Gastroesophageal sphincter (tissue), 4 donors: ENCODE measurements around the gene AURKAIP1. TPM values are rescaled to one million over a fixed set of nuclear protein-coding genes. Genes with fewer than 3 reads are reported as not detected.

Experiments used
- ATAC-seq: fragments of 150-250 bp; one replicate; pipeline ENCODE4 v1.9.1; 2016; ENCODE audit warnings: mild to moderate bottlenecking, moderate library complexity
- H3K27ac ChIP-seq, 4 donors: fragments of 200-600 bp; sonication (generic) in 3 of 4; 1 replicate in 3 of 4; 2 replicates in 1 of 4; pipeline ENCODE4 v1.5.1; 2016 to 2019
- H3K27me3 ChIP-seq: fragments of 200-600 bp; sonication (generic); one replicate; pipeline ENCODE4 v1.5.1; 2019
- H3K36me3 ChIP-seq, 2 donors: fragments of 200-600 bp; sonication (generic); one replicate each; pipeline ENCODE4 v1.5.1; 2019; ENCODE audit warnings: control low read depth in 1 of 2
- H3K4me1 ChIP-seq, 3 donors: fragments of 200-600 bp; sonication (generic); 1 replicate in 2 of 3; 2 replicates in 1 of 3; pipeline ENCODE4 v1.5.1; 2016 to 2019; ENCODE audit warnings: control low read depth in 2 of 3
- H3K4me3 ChIP-seq, 2 donors: fragments of 200-600 bp; sonication (generic); one replicate each; pipeline ENCODE4 v1.5.1; 2019; ENCODE audit warnings: mild to moderate bottlenecking in 1 of 2, moderate library complexity in 1 of 2
- H3K9me3 ChIP-seq, 3 donors: fragments of 200-600 bp; sonication (generic); one replicate each; pipeline ENCODE4 v1.5.1; 2017 to 2019; ENCODE audit warnings: control low read depth in 2 of 3
- CTCF ChIP-seq, 4 experiments: fragments of 200-600 bp in 2 of 4; fragments of 450-650 bp in 2 of 4; sonication (generic) in 1 of 4; IDR thresholded peaks; one replicate each; pipeline ENCODE4 v1.5.1; 2017 to 2019; ENCODE audit warnings: antibody characterized with exemption in 4 of 4, mild to moderate bottlenecking in 2 of 4, moderate library complexity in 2 of 4
- EP300 ChIP-seq: sonication (generic); formaldehyde crosslinking; IDR thresholded peaks from one replicate; pipeline ENCODE4 v1.6.1; 2017; ENCODE audit warnings: antibody characterized with exemption, mild to moderate bottlenecking
- POLR2A ChIP-seq, 2 donors: fragments of 450-650 bp; IDR thresholded peaks; one replicate each; pipeline ENCODE4 v1.6.1; 2017; ENCODE audit warnings: antibody characterized with exemption in 2 of 2, mild to moderate bottlenecking in 2 of 2, moderate library complexity in 1 of 2
- POLR2AphosphoS5 ChIP-seq: sonication (generic); formaldehyde crosslinking; IDR thresholded peaks from one replicate; pipeline ENCODE4 v1.6.1; 2017; ENCODE audit warnings: antibody characterized with exemption
- WGBS, 2 donors: methylation state at CpG; one replicate each; pipeline ENCODE4 v1.1.5; 2018; ENCODE audit warnings: low coverage in 1 of 2; 5-methylcytosine and 5-hydroxymethylcytosine counted together
- total RNA-seq, 4 donors: library from RNA; depleted of rRNA; stranded (reverse); fragments of >200 nt; gene quantifications; one replicate each; pipeline ENCODE4 v1.1.0, GENCODE V29; 2016

AURKAIP1 gene
- total RNA-seq, 4 donors from 2014 or later, result 103 to 138 (median 108) TPM

- TF ChIP-seq CTCF (IDR thresholded peaks at IDR 0.05) (no peak), EP300 (no peak), POLR2A (IDR thresholded peaks at IDR 0.05) (peak in 1 of 2 donors; percentile 30), POLR2AphosphoS5 (peak; percentile 28)
- peak; percentile 78 for ATAC-seq
- Histone ChIP-seq H3K9me3 (no peaks in the 10 kb centered on the region), H3K4me1 (peaks cover 0 to 85% (median 20%) of the 10 kb centered on the region in 3 donors), H3K27me3 (peaks cover 60% of the 10 kb centered on the region), H3K27ac (peak within 1 kb of the TSS; percentile 41 to 92 (median 88)), H3K4me3 (peak within 1 kb of the TSS; percentile 28 to 63), H3K36me3 (peaks cover 0 to 10% of the 10 kb centered on the region in 2 donors)
- WGBS, 2 donors, result 46% methylated on average over 2 of the region's 29 CpGs; no CpG with 5 or more reads in 1 of the 2 donors
These were observed 16.4 kb downstream of the AURKAIP1 start, which contains the start of gene MXRA8 for GRCh38 chr1:1358433-1359271. MXRA8 (minus strand) TSS chr1:1358555; CDS start chr1:1358504, 51 bp downstream.

GRCh38 chr1:1357871-1358432, 17.1 kb downstream of the AURKAIP1 start:
- TF ChIP-seq POLR2AphosphoS5 (no peak), CTCF (IDR thresholded peaks at IDR 0.05) (no peak), POLR2A (IDR thresholded peaks at IDR 0.05) (no peak), EP300 (no peak)
- ATAC-seq, result no peak
- H3K4me3 ChIP-seq, result peak overlapping the region; percentile 28 to 63
- whole genome bisulfite sequencing, 2 donors, result 11% methylated on average over 7 of the region's 18 CpGs; no CpG with 5 or more reads in 1 of the 2 donors
- peaks cover 0 to 17% of the 10 kb centered on the region in 2 donors for H3K36me3 ChIP-seq
- H3K9me3 ChIP-seq, result no peaks in the 10 kb centered on the region
- H3K4me1 ChIP-seq, result peaks cover 0 to 92% (median 27%) of the 10 kb centered on the region in 3 donors
- peak overlapping the region; percentile 41 to 92 (median 88) for H3K27ac ChIP-seq
- peaks cover 67% of the 10 kb centered on the region for H3K27me3 ChIP-seq

GRCh38 chr1:1356796-1357401, 18.1 kb downstream of the AURKAIP1 start:
- 16 to 34% methylated on average over 10 of the region's 26 CpGs for WGBS, 2 donors
- H3K4me3 ChIP-seq, result peak overlapping the region; percentile 28 to 63
- ATAC-seq, result no peak
- no peaks in the 10 kb centered on the region for H3K9me3 ChIP-seq
- H3K27me3 ChIP-seq, result peaks cover 68% of the 10 kb centered on the region
- TF ChIP-seq POLR2A (IDR thresholded peaks at IDR 0.05) (no peak), EP300 (no peak), CTCF (IDR thresholded peaks at IDR 0.05) (no peak), POLR2AphosphoS5 (no peak)
- H3K27ac ChIP-seq, result peak overlapping the region; percentile 6 to 92 (median 88)
- peaks cover 0 to 96% (median 36%) of the 10 kb centered on the region in 3 donors for H3K4me1 ChIP-seq
- H3K36me3 ChIP-seq, result peaks cover 0 to 18% of the 10 kb centered on the region in 2 donors

- peaks cover 68% of the 10 kb centered on the region for H3K27me3 ChIP-seq
- H3K27ac ChIP-seq, result peak overlapping the region in 3 of 4 donors; percentile 87 to 92 (median 89)
- H3K36me3 ChIP-seq, result peaks cover 0 to 18% of the 10 kb centered on the region in 2 donors
- no peak for TF ChIP-seq POLR2A (IDR thresholded peaks at IDR 0.05)
- TF ChIP-seq POLR2AphosphoS5, result no peak
- no peak for TF ChIP-seq EP300
- no peak for TF ChIP-seq CTCF (IDR thresholded peaks at IDR 0.05)
- peak overlapping the region in 1 of 2 donors; percentile 63 for H3K4me3 ChIP-seq
- 20% methylated on average over 1 of the region's 8 CpGs; no CpG with 5 or more reads in 1 of the 2 donors for WGBS, 2 donors
- ATAC-seq, result no peak
- H3K4me1 ChIP-seq, result peaks cover 0 to 96% (median 41%) of the 10 kb centered on the region in 3 donors
- H3K9me3 ChIP-seq, result no peaks in the 10 kb centered on the region
These were observed 18.7 kb downstream of the AURKAIP1 start for GRCh38 chr1:1356166-1356795.
